Neural progenitor cell (in vitro differentiated cells): ENCODE data around the gene PNPLA7. TPM values are rescaled to one million over a fixed set of nuclear protein-coding genes. Genes with fewer than 3 reads are reported as not detected.

Experiments used
- DNase-seq: peaks from one replicate; pipeline ENCODE4 v3.0.0-alpha.2; 2016; ENCODE audit warnings: low spot score
- H2AFZ ChIP-seq: fragments of 200-600 bp; sonication (generic); replicated peaks from 2 replicates; pipeline ENCODE4 v1.6.1; 2016; ENCODE audit warnings: antibody characterized with exemption
- H3F3A ChIP-seq: fragments of 200-600 bp; sonication (generic); 2 replicates; pipeline ENCODE4 v1.6.1; 2016; ENCODE audit warnings: antibody characterized with exemption, low read depth
- H3K27ac ChIP-seq: fragments of 200-600 bp; sonication (generic); 2 replicates; pipeline ENCODE4 v1.5.1; 2016; ENCODE audit warnings: mild to moderate bottlenecking
- H3K27me3 ChIP-seq: fragments of 200-600 bp; sonication (generic); 2 replicates; pipeline ENCODE4 v1.6.1; 2016; ENCODE audit warnings: mild to moderate bottlenecking, moderate library complexity
- H3K36me3 ChIP-seq: fragments of 200-600 bp; sonication (generic); 2 replicates; pipeline ENCODE4 v1.5.1; 2016
- H3K4me1 ChIP-seq: fragments of 200-600 bp; sonication (generic); 2 replicates; pipeline ENCODE4 v1.6.1; 2016; ENCODE audit warnings: mixed run types
- H3K4me2 ChIP-seq: fragments of 200-600 bp; sonication (generic); 2 replicates; pipeline ENCODE4 v1.6.1; 2016
- H3K4me3 ChIP-seq: fragments of 200-600 bp; sonication (generic); 2 replicates; pipeline ENCODE4 v1.5.1; 2016
- H3K79me2 ChIP-seq: fragments of 200-600 bp; sonication (generic); 2 replicates; pipeline ENCODE4 v1.6.1; 2016; ENCODE audit warnings: low read depth
- H3K9ac ChIP-seq: fragments of 200-600 bp; sonication (generic); 2 replicates; pipeline ENCODE4 v1.6.1; 2016
- H3K9me3 ChIP-seq: fragments of 200-600 bp; sonication (generic); 2 replicates; pipeline ENCODE4 v1.5.1; 2016; ENCODE audit warnings: low read depth
- H4K20me1 ChIP-seq: fragments of 200-600 bp; sonication (generic); 2 replicates; pipeline ENCODE4 v1.6.1; 2016; ENCODE audit warnings: low read depth
- H3K27ac Mint-ChIP-seq: 3 replicates; pipeline ENCODE4 v1.8.0; 2021; ENCODE audit warnings: mixed read lengths
- H3K27me3 Mint-ChIP-seq: 2 replicates; pipeline ENCODE4 v1.8.0; 2022; ENCODE audit warnings: low read depth, mild to moderate bottlenecking, inconsistent platforms, moderate library complexity, mixed read lengths; ENCODE audit not compliant: insufficient read depth
- H3K36me3 Mint-ChIP-seq: 3 replicates; pipeline ENCODE4 v1.8.0; 2021; ENCODE audit warnings: mixed read lengths
- H3K4me1 Mint-ChIP-seq: 3 replicates; pipeline ENCODE4 v1.8.0; 2021; ENCODE audit warnings: mixed read lengths
- H3K4me3 Mint-ChIP-seq: 3 replicates; pipeline ENCODE4 v1.8.0; 2021; ENCODE audit warnings: mild to moderate bottlenecking, moderate library complexity, mixed read lengths
- H3K9me3 Mint-ChIP-seq: 3 replicates; pipeline ENCODE4 v1.8.0; 2020; ENCODE audit warnings: mixed read lengths
- EZH2 ChIP-seq: fragments of 200-600 bp; sonication (generic); IDR thresholded peaks from 2 replicates; pipeline ENCODE4 v1.6.1; 2017; ENCODE audit warnings: antibody characterized with exemption, mild to moderate bottlenecking, moderate library complexity
- EZH2phosphoT487 ChIP-seq: fragments of 200-600 bp; sonication (generic); IDR thresholded peaks from 2 replicates; pipeline ENCODE4 v1.6.1; 2017; ENCODE audit warnings: antibody characterized with exemption
- total RNA-seq: library from RNA; depleted of rRNA; stranded (reverse); fragments of >200 nt; gene quantifications from 2 replicates; pipeline ENCODE4 v1.2.3, GENCODE V29; 2015; ENCODE audit warnings: low replicate concordance
- TF ChIP-seq, protein P1 (sequence below): fragments of 200-600 bp; sonication (generic); IDR thresholded peaks from 2 replicates; pipeline ENCODE4 v1.5.1; 2017; ENCODE audit warnings: antibody characterized with exemption, mild to moderate bottlenecking

Gene PNPLA7
- total RNA-seq, 1 donor from 2014 or later = 0.13 TPM

GRCh38 chr9:137429546-137429890, 120.7 kb downstream of the PNPLA7 start:
- H3K27me3 Mint-ChIP-seq = peaks cover 4% of the 10 kb centered on the region
- H3K9ac ChIP-seq = no peak overlapping the region
- H3K9me3 ChIP-seq = no peaks in the 10 kb centered on the region
- H3K27ac Mint-ChIP-seq = no peak overlapping the region
- no peak overlapping the region for H3K4me3 ChIP-seq
- H3K4me3 Mint-ChIP-seq = no peak overlapping the region
- H3K79me2 ChIP-seq = no peaks in the 10 kb centered on the region
- no peaks in the 10 kb centered on the region for H4K20me1 ChIP-seq
- TF ChIP-seq EZH2phosphoT487 = no peak
- no peak for TF ChIP-seq EZH2
- TF ChIP-seq, protein P1, sequence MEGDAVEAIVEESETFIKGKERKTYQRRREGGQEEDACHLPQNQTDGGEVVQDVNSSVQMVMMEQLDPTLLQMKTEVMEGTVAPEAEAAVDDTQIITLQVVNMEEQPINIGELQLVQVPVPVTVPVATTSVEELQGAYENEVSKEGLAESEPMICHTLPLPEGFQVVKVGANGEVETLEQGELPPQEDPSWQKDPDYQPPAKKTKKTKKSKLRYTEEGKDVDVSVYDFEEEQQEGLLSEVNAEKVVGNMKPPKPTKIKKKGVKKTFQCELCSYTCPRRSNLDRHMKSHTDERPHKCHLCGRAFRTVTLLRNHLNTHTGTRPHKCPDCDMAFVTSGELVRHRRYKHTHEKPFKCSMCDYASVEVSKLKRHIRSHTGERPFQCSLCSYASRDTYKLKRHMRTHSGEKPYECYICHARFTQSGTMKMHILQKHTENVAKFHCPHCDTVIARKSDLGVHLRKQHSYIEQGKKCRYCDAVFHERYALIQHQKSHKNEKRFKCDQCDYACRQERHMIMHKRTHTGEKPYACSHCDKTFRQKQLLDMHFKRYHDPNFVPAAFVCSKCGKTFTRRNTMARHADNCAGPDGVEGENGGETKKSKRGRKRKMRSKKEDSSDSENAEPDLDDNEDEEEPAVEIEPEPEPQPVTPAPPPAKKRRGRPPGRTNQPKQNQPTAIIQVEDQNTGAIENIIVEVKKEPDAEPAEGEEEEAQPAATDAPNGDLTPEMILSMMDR = no peak
- H3K27ac ChIP-seq = no peak overlapping the region
- no peak overlapping the region for H3K4me2 ChIP-seq
- H2AFZ ChIP-seq = no peak overlapping the region
- no peaks in the 10 kb centered on the region for H3K36me3 Mint-ChIP-seq
- no peaks in the 10 kb centered on the region for H3K9me3 Mint-ChIP-seq
- peaks cover 7% of the 10 kb centered on the region for H3K27me3 ChIP-seq
- H3K36me3 ChIP-seq = no peaks in the 10 kb centered on the region
- H3K4me1 Mint-ChIP-seq = no peaks in the 10 kb centered on the region
- no peaks in the 10 kb centered on the region for H3K4me1 ChIP-seq
- H3F3A ChIP-seq = peaks cover 3% of the 10 kb centered on the region
- DNase-seq = no peak

GRCh38 chr9:137428841-137429545, 121.2 kb downstream of the PNPLA7 start:
- Histone ChIP-seq H3F3A (peaks cover 8% of the 10 kb centered on the region), H3K79me2 (no peaks in the 10 kb centered on the region), H3K4me2 (no peak overlapping the region), H3K9ac (no peak overlapping the region), H3K27me3 (peaks cover 12% of the 10 kb centered on the region), H4K20me1 (no peaks in the 10 kb centered on the region), H3K36me3 (no peaks in the 10 kb centered on the region), H3K27ac (no peak overlapping the region), H3K4me3 (no peak overlapping the region), H3K9me3 (no peaks in the 10 kb centered on the region), H3K4me1 (no peaks in the 10 kb centered on the region), H2AFZ (no peak overlapping the region)
- H3K4me1 Mint-ChIP-seq = no peaks in the 10 kb centered on the region
- H3K27me3 Mint-ChIP-seq = peaks cover 8% of the 10 kb centered on the region
- no peak for DNase-seq
- H3K36me3 Mint-ChIP-seq = no peaks in the 10 kb centered on the region
- H3K9me3 Mint-ChIP-seq = no peaks in the 10 kb centered on the region
- H3K4me3 Mint-ChIP-seq = no peak overlapping the region
- no peak overlapping the region for H3K27ac Mint-ChIP-seq
- TF ChIP-seq EZH2 (no peak), EZH2phosphoT487 (no peak)
- TF ChIP-seq, protein P1 = no peak

- H2AFZ ChIP-seq = no peak overlapping the region
- H3K79me2 ChIP-seq = no peaks in the 10 kb centered on the region
- no peak overlapping the region for H3K27ac ChIP-seq
- H3K27me3 ChIP-seq = peaks cover 20% of the 10 kb centered on the region
- no peak for DNase-seq
- no peaks in the 10 kb centered on the region for H3K36me3 ChIP-seq
- H3K4me3 ChIP-seq = no peak overlapping the region
- no peaks in the 10 kb centered on the region for H3K4me1 Mint-ChIP-seq
- no peak for TF ChIP-seq EZH2phosphoT487
- TF ChIP-seq, protein P1 = no peak
- no peak for TF ChIP-seq EZH2
- peaks cover 11% of the 10 kb centered on the region for H3F3A ChIP-seq
- no peak overlapping the region for H3K4me2 ChIP-seq
- H3K9me3 Mint-ChIP-seq = no peaks in the 10 kb centered on the region
- no peaks in the 10 kb centered on the region for H3K36me3 Mint-ChIP-seq
- H3K4me1 ChIP-seq = no peaks in the 10 kb centered on the region
- H4K20me1 ChIP-seq = no peaks in the 10 kb centered on the region
- peaks cover 8% of the 10 kb centered on the region for H3K27me3 Mint-ChIP-seq
- no peaks in the 10 kb centered on the region for H3K9me3 ChIP-seq
- H3K27ac Mint-ChIP-seq = no peak overlapping the region
- H3K4me3 Mint-ChIP-seq = no peak overlapping the region
- no peak overlapping the region for H3K9ac ChIP-seq
Observed at GRCh38 chr9:137428311-137428630, 121.9 kb downstream of the PNPLA7 start.
